Type B pancreatic cell (in vitro differentiated cells): ENCODE data around the gene HOXA7. TPM values are rescaled to one million over a fixed set of nuclear protein-coding genes. Genes with fewer than 3 reads are reported as not detected.

ENCODE experiments used
- DNase-seq: peaks from one replicate; pipeline ENCODE4 v3.0.0; 2021; ENCODE audit warnings: mixed read lengths; ENCODE audit not compliant: unreplicated experiment; ENCODE audit errors: extremely low spot score
- H3K27ac Mint-ChIP-seq: 2 replicates; pipeline ENCODE4 v1.8.0; 2021; ENCODE audit warnings: mild to moderate bottlenecking, mixed read lengths
- H3K27me3 Mint-ChIP-seq: 2 replicates; pipeline ENCODE4 v1.8.0; 2021; ENCODE audit warnings: mixed read lengths
- H3K36me3 Mint-ChIP-seq: 2 replicates; pipeline ENCODE4 v1.8.0; 2021; ENCODE audit warnings: mixed read lengths
- H3K4me1 Mint-ChIP-seq: one replicate; pipeline ENCODE4 v1.8.0; 2021; ENCODE audit warnings: mixed read lengths; ENCODE audit not compliant: unreplicated experiment
- H3K4me3 Mint-ChIP-seq: 2 replicates; pipeline ENCODE4 v1.8.0; 2021; ENCODE audit warnings: mild to moderate bottlenecking, mixed read lengths
- H3K9me3 Mint-ChIP-seq: 2 replicates; pipeline ENCODE4 v1.8.0; 2021; ENCODE audit warnings: mixed read lengths
- CTCF ChIP-seq: fragments of 200-600 bp; sonication (generic); conservative IDR thresholded peaks from 2 replicates; pipeline ENCODE4 v1.5.0; 2021; ENCODE audit warnings: antibody characterized with exemption, mild to moderate bottlenecking
- long read RNA-seq: library from polyadenylated mRNA; unstranded; transcript quantifications from one replicate; pipeline ENCODE4 v2.0.0, GENCODE V29; 2020
- total RNA-seq: library from RNA; stranded (reverse); gene quantifications from 2 replicates; pipeline ENCODE4 v1.2.1, GENCODE V29; 2021; ENCODE audit warnings: low replicate concordance

HOXA7 gene
- 3.2 and 6.2 TPM in 2 replicates for total RNA-seq
- long read RNA-seq, partial matches to known transcripts, result 0 of 1 reads
- long read RNA-seq, other reads (novel, unspliced or antisense), result 0 of 1 reads

- peak; percentile 86 for DNase-seq
- H3K4me1 Mint-ChIP-seq, result peaks cover 16% of the 10 kb centered on the region
- TF ChIP-seq CTCF, result no peak
- peaks cover 5% of the 10 kb centered on the region for H3K9me3 Mint-ChIP-seq
- H3K27me3 Mint-ChIP-seq, result peaks cover 91% of the 10 kb centered on the region
- peak within 1 kb of the TSS; percentile 94 for H3K4me3 Mint-ChIP-seq
- peaks cover 13% of the 10 kb centered on the region for H3K36me3 Mint-ChIP-seq
- peak within 1 kb of the TSS; percentile 72 for H3K27ac Mint-ChIP-seq
Observed at GRCh38 chr7:27156508-27156898, at the start of gene HOXA7. Gene HOXA7, minus strand, starts transcription at chr7:27156675. Its CDS starts 130 bp downstream, at chr7:27156545.

- no peaks in the 10 kb centered on the region for H3K9me3 Mint-ChIP-seq
- H3K27me3 Mint-ChIP-seq, result peaks cover 100% of the 10 kb centered on the region
- TF ChIP-seq CTCF, result no peak
- H3K27ac Mint-ChIP-seq, result no peak overlapping the region
- peaks cover 14% of the 10 kb centered on the region for H3K4me1 Mint-ChIP-seq
- no peaks in the 10 kb centered on the region for H3K36me3 Mint-ChIP-seq
- peak overlapping the region; percentile 69 for H3K4me3 Mint-ChIP-seq
- peak; percentile 53 for DNase-seq
Observed at GRCh38 chr7:27205325-27206280, 49.1 kb upstream of the HOXA7 start.

GRCh38 chr7:27204851-27205322, 48.4 kb upstream of the HOXA7 start:
- Mint-ChIP-seq H3K9me3 (no peaks in the 10 kb centered on the region), H3K27ac (no peak overlapping the region), H3K27me3 (peaks cover 99% of the 10 kb centered on the region), H3K4me1 (peaks cover 12% of the 10 kb centered on the region), H3K4me3 (peak overlapping the region; percentile 67), H3K36me3 (no peaks in the 10 kb centered on the region)
- peak; percentile 71 for DNase-seq
- TF ChIP-seq CTCF, result no peak

GRCh38 chr7:27203964-27204594, 47.6 kb upstream of the HOXA7 start:
- no peak for DNase-seq
- Mint-ChIP-seq H3K4me3 (peak overlapping the region; percentile 35), H3K27me3 (peaks cover 95% of the 10 kb centered on the region), H3K4me1 (peaks cover 12% of the 10 kb centered on the region), H3K27ac (peak overlapping the region; percentile 29), H3K36me3 (no peaks in the 10 kb centered on the region), H3K9me3 (no peaks in the 10 kb centered on the region)
- TF ChIP-seq CTCF, result no peak

- peaks cover 12% of the 10 kb centered on the region for H3K4me1 Mint-ChIP-seq
- peak; percentile 52 for DNase-seq
- TF ChIP-seq CTCF, result no peak
- H3K27ac Mint-ChIP-seq, result no peak overlapping the region
- no peak overlapping the region for H3K4me3 Mint-ChIP-seq
- no peaks in the 10 kb centered on the region for H3K9me3 Mint-ChIP-seq
- H3K36me3 Mint-ChIP-seq, result no peaks in the 10 kb centered on the region
- H3K27me3 Mint-ChIP-seq, result peaks cover 95% of the 10 kb centered on the region
Observed at GRCh38 chr7:27203365-27203953, 47.0 kb upstream of the HOXA7 start.
